ENCODE results near the gene CCNI2. TPM values are rescaled to one million over a fixed set of nuclear protein-coding genes. Genes with fewer than 3 reads are reported as not detected.

The CCNI2 gene
- total RNA-seq, 1 experiment from 2014 or later: 0.49 TPM

GRCh38 chr5:132774896-132775295, 27.7 kb downstream of the CCNI2 start:
- peaks cover 3% of the 10 kb centered on the region; the same call in 1 of the 2 replicates for H3K27me3 ChIP-seq (ENCODE audit: control insufficient read depth, insufficient read depth, low read length)
- H3K36me3 ChIP-seq (ENCODE audit: control insufficient read depth, insufficient read depth, low read length): no peaks in the 10 kb centered on the region
- no TSS peak for BruUV-seq (replicated peaks)
- no peak overlapping the region for H3K4me3 ChIP-seq (ENCODE audit: low read depth in 2 of 2, low read length in 2 of 2)
- no peaks in the 10 kb centered on the region for H3K9me3 ChIP-seq (ENCODE audit: control insufficient read depth, insufficient read depth, low read depth, low read length)
- in situ Hi-C loops (cut with HindIII; ENCODE audit: low pct_unique_long_range_greater_than_20kb, low sequenced_read_pairs): no loop called here
- intact Hi-C loops (cut with micrococcal nuclease; ENCODE audit: unreplicated experiment): no loop called here
- DNase-seq (ENCODE audit: low read depth, low spot score) (no peak), ATAC-seq (no peak)
- H3K27ac ChIP-seq (ENCODE audit: low read length): no peak overlapping the region
- TF ChIP-seq REST (IDR thresholded peaks at IDR 0.05; ENCODE audit: insufficient read depth in 1 of 2, low read depth in 2 of 2, low read length in 1 of 2): no peak
- no peak for TF ChIP-seq SIN3A (IDR thresholded peaks at IDR 0.05; ENCODE audit: borderline replicate concordance, insufficient read depth, low read depth, low read length)
- no peak for TF ChIP-seq POLR2AphosphoS5 (IDR thresholded peaks at IDR 0.05; ENCODE audit: low read depth, low read length)
- TF ChIP-seq CTCF (IDR thresholded peaks at IDR 0.05): no peak
- TF ChIP-seq TCF7L2 (IDR thresholded peaks at IDR 0.05; ENCODE audit: low read depth, low read length): no peak
- CTCF ChIA-PET: no interaction called here
- H3K4me1 ChIP-seq (ENCODE audit: control insufficient read depth, insufficient read depth, low read length): peaks cover 11% of the 10 kb centered on the region; the same call in 1 of the 2 replicates
- POLR2A ChIA-PET: interaction anchor here (1.3 kb wide), 1 partner anchor 38 kb away, joined by 3 read pairs; the partner anchor contains the start of gene KIF3A

GRCh38 chr5:132775476-132775961, 28.3 kb downstream of the CCNI2 start:
- TSS peak; percentile 89 for BruUV-seq (replicated peaks)
- TF ChIP-seq CTCF (IDR thresholded peaks at IDR 0.05) (no peak), TCF7L2 (IDR thresholded peaks at IDR 0.05; ENCODE audit: low read depth, low read length) (no peak), REST (IDR thresholded peaks at IDR 0.05; ENCODE audit: insufficient read depth in 1 of 2, low read depth in 2 of 2, low read length in 1 of 2) (no peak), POLR2AphosphoS5 (IDR thresholded peaks at IDR 0.05; ENCODE audit: low read depth, low read length) (no peak), SIN3A (IDR thresholded peaks at IDR 0.05; ENCODE audit: borderline replicate concordance, insufficient read depth, low read depth, low read length) (no peak)
- H3K36me3 ChIP-seq (ENCODE audit: control insufficient read depth, insufficient read depth, low read length): no peaks in the 10 kb centered on the region
- intact Hi-C loops (cut with micrococcal nuclease; ENCODE audit: unreplicated experiment) (no loop called here), in situ Hi-C loops (cut with HindIII; ENCODE audit: low pct_unique_long_range_greater_than_20kb, low sequenced_read_pairs) (no loop called here)
- no peak overlapping the region for H3K4me3 ChIP-seq (ENCODE audit: low read depth in 2 of 2, low read length in 2 of 2)
- peaks cover 11% of the 10 kb centered on the region; the same call in 1 of the 2 replicates for H3K4me1 ChIP-seq (ENCODE audit: control insufficient read depth, insufficient read depth, low read length)
- ChIA-PET CTCF (interaction anchor here (0.5 kb wide), 1 partner anchor 32 kb away, joined by 5 read pairs; no protein-coding TSS in a partner anchor), POLR2A (interaction anchor here (0.6 to 1.3 kb wide), 2 partner anchors 38 to 111 kb away, joined by 3 read pairs; partner anchors contain the start of gene KIF3A)
- ATAC-seq (no peak), DNase-seq (ENCODE audit: low read depth, low spot score) (no peak)
- no peaks in the 10 kb centered on the region for H3K9me3 ChIP-seq (ENCODE audit: control insufficient read depth, insufficient read depth, low read depth, low read length)
- H3K27ac ChIP-seq (ENCODE audit: low read length): no peak overlapping the region
- peaks cover 4% of the 10 kb centered on the region; the same call in 1 of the 2 replicates for H3K27me3 ChIP-seq (ENCODE audit: control insufficient read depth, insufficient read depth, low read length)

Measured in Panc1 (cell line).